Left cardiac atrium (tissue), 4 donors: ENCODE data around the gene ABCA1. TPM values are rescaled to one million over a fixed set of nuclear protein-coding genes. Genes with fewer than 3 reads are reported as not detected.
"Not testable (repeated sequence)": the region's sequence is repeated elsewhere in the genome, so short reads cannot be mapped to it uniquely, and the experiment has no call there.

ENCODE experiments used
- ATAC-seq, 2 donors: fragments of 200-7000 bp; cut with Tn5 transposase; one replicate each; pipeline ENCODE4 v1.9.1; 2020; ENCODE audit warnings: mild to moderate bottlenecking in 2 of 2, moderate library complexity in 2 of 2
- DNase-seq: peaks from one replicate; pipeline ENCODE4 v3.0.0-alpha.2; 2020
- intact Hi-C, 2 donors: fragments of 100-400 bp; cut with DNase I; formaldehyde crosslinking; loops; one replicate each; pipeline versions ENCODE4 v1.14.1 to v1.15.1; 2022 to 2023
- total RNA-seq, 2 donors: library from RNA; stranded (reverse); fragmentation: NEBNext Ultra II Directional; extraction: Animal tissue kit (Norgen Biotek cat#: 25700); gene quantifications; one replicate each; pipeline ENCODE4 v1.2.1, GENCODE V29; 2021
- donor health status: DM: no; HTN: yes; CAD: no.
- donor health status: DM: no; HTN: yes; CAD: no; lungs with severe emphysema.
- donor health status: DM: yes; HTN: yes; CAD: no.
- donor health status: Dilated cardiomyopathy.

Gene ABCA1
- total RNA-seq, 2 donors from 2014 or later: 8.3 to 19.8 TPM

DNA sequence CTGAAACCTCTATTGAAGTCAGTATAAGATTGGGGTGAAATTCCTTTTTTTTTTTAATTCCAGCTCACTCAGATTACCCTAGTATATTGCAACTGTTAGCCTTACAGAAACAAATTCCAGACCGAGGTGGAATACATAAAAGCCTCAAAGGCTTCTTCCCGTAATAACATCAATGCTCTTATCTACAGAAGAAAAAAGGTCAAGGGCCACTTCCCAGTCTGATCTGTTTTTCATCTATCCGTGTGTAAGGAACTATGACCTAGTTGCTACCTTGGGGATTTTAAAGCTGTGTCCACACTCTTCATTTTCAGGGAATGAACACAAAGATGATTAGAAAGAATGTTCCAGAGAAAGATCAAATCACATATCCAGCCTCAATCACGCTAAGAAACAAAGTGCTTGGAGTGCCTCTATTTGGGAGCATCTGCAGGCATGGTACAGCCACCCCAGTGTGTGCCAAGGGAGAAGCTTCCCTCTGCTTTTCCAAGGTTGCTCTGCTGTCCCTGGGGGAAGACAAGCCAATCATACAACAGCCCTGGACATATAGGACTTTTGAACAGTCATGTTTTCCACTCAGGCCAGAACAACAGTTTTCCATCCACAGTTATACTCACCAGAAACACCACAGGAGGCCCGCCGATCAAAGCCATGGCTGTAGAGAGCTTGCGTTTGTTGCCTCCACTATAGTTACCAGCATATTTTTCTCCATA, 140.5 kb downstream of the ABCA1 start:
- no peak for DNase-seq
- no peak for ATAC-seq
- intact Hi-C loops: loop anchor here in 1 of 2 donors (10.0 kb wide), 1 partner anchor 627 kb away; no protein-coding TSS in a partner anchor

DNA sequence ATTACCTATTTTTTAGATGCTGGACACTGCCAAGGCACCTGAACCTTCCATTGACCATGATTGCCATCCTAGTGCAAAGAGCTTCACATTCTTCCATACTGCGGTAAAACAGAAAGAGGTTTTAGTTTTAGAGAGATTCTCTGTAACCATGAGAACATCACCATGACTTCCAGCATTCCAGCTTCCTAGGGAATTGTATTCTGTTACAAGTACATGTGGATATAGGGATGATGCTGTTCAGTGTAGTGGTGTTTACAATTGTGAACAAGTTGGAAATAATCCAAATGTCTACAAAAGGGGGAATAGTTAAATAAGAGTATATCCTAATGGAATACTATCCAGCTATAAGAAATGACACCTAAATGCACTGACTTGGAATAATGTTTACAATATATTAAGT, 141.7 kb downstream of the ABCA1 start:
- DNase-seq (no peak), ATAC-seq (no peak)
- intact Hi-C loops: loop anchor here in 1 of 2 donors (10.0 kb wide), 1 partner anchor 629 kb away; no protein-coding TSS in a partner anchor

DNA sequence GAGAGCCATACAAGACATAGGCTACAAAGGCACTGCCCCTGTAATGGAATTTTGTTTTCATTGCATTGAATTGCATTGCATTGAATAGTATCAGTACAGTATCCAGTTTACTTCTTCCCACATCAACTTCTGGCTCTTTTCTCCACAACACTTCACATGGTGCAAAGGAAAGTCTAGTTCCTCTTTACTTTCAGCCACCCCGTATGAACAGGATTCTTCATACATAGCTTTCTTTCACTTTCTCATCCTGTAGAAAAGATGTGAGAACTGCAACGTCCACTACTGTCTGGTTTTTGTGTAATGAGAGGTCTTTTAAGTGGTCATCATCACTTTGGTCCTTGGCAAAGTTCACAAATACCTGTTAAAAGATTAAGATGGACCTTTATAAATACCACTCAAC, 143.9 kb downstream of the ABCA1 start:
- no peak for DNase-seq
- intact Hi-C loops: loop anchor here in 1 of 2 donors (10.0 kb wide), 1 partner anchor 631 kb away; no protein-coding TSS in a partner anchor
- no peak for ATAC-seq

DNA sequence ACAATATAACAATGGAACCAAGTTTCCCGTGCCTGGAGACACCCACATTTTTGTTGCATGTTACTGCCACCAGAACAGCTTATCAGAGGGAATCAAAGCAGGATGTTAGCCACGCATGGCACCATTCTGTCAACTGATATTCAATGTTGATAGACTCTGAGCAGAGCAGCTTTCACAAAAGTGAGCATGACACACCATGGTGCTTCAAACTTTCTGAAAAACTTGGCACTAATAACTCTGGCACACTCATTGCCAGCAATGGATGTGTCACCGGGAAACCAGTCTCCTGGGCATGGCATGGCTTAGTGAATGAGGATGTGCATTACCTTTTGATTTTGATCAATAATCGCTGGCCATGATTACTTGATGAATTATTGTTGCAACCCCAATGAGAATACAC, 144.4 kb downstream of the ABCA1 start:
- ATAC-seq: no peak
- intact Hi-C loops: loop anchor here in 1 of 2 donors (10.0 kb wide), 1 partner anchor 631 kb away; no protein-coding TSS in a partner anchor
- no peak for DNase-seq

DNA sequence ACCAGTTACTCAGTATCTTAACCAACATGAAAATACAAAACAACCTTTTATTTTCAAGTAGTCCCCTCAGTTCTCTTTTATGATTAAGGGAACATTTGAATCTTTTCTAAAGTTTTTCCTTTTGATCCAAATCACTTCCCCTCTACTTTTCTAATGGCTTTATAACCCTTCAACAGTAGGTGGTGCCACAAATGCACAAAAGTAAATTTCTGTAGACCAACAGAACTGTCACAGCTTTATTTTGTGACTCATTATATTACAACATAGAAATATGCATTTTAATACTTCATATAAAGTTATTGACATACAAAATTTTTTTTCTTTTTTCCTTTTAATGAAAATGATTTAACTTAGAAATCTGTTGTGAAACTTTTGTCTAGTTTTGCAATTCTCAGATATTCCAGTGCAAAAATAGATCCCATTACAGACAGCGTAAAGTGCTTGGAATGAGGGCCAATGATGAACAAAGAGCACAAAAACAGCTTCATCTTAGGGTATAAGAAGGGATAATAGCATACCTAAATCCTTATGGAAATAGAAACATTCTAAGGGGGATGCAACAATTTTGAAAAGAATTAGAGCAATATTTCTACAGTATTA, 147.1 kb downstream of the ABCA1 start:
- intact Hi-C loops: loop anchor here in 1 of 2 donors (10.0 kb wide), 1 partner anchor 634 kb away; no protein-coding TSS in a partner anchor
- ATAC-seq: peak in 1 of 2 donors; percentile 32
- no peak for DNase-seq

DNA sequence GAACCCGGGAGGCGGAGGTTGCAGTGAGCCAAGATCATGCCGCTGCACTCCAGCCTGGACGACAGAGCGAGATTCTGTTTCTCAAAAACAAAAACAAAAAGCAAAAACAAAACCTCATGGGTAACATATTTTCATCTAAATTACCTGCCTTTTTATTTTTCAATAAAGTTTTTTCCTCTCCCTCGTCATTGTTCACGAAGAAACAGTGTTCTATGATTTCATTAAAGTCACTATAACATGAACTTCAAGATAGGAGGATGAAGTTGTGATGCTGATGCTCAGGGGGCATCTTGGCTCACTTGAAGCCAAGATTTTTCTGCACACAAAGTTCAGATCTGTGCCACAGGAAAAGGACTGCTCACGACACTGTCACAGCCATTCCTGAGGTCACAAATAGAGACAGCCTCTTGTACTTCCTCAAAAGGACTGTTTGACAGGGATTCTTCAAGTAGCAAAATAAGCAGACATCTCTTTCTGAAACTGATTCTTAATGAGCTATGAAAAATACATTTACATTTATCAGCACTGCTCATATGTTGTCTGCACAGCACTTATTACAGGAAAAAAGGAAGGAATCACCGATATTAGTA, 147.9 kb downstream of the ABCA1 start:
- intact Hi-C loops: loop anchor here in 1 of 2 donors (10.0 kb wide), 1 partner anchor 635 kb away; no protein-coding TSS in a partner anchor
- no peak for DNase-seq
- no peak for ATAC-seq

DNA sequence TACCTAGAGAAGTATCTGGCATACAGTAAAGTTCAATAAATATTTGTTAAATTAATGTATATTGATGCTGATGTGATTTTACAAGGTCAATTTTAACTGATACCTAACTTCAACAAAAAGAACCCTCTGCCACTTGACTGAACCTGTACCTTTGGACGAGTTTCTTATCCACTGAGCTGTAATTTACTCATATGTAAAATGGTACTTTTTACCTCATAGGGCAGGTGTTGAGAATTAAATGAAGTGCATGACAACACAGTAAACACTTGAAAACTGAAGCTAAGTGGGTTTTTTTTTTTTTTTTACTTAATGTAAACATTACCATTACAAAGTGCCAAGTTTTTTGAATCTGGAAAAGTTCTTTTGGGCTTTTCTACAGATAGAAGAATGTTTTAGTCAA, 148.6 kb downstream of the ABCA1 start:
- DNase-seq (no peak), ATAC-seq (no peak)
- intact Hi-C loops: no loop called here

DNA sequence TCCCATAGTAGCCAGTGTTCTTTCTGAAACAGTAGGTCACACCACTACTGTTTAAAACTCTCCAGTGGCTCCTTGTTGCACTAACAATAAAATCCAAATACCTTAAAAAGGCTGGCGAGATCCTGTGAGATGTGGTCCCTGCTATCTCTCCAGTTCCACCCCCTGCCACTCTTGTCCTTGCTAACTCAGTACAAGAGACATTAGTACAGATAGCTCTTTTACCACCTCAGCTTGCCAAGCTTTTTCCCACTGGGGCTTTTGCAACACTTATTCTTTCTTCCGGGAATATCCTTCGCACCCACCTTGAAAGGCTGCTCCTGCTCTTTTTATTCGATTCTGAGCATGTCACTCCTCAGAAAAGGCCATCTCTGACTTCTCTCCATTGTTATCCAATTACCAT, 149.2 kb downstream of the ABCA1 start:
- no peak for DNase-seq
- intact Hi-C loops: no loop called here
- no peak for ATAC-seq

DNA sequence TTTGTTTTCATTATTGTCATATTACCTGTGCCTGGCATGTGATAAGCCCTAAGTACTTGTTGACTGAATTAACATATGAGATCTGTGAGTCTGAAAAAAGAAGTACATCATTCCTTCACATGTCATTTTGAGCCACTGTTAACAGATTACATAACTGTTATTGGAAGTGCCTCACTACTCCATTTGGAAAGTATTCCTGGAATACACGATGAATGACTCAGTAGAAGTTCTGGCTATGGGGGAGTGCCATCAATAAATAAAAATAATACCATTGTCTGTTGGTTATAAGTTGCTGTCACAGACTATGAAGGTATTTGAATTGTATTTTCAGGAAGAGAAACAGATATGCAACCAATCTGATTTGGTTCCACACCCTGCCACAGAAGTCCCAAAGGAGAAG, 151.2 kb downstream of the ABCA1 start:
- ATAC-seq (peak in 1 of 2 donors; percentile 13), DNase-seq (no peak)
- intact Hi-C loops: no loop called here

DNA sequence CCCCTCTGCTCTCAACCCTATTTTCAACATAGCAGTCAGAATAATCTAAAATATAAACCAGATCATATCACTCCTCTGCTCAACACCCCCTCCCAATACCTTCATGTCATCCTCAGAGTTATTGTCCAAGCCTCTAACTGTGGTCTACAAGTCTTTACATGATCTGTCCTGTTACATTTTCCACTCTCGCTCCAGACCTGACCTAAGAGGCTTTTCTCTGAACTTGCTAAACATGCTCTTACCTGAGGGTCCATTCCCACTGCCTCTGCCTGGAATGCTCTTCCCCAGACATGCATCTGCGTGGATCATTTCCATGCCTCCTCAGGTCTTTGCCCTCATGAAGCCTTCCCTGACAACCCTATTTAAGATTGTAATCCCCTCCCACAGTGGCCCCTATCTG, 152.0 kb downstream of the ABCA1 start:
- ATAC-seq (no peak), DNase-seq (no peak)
- intact Hi-C loops: no loop called here

DNA sequence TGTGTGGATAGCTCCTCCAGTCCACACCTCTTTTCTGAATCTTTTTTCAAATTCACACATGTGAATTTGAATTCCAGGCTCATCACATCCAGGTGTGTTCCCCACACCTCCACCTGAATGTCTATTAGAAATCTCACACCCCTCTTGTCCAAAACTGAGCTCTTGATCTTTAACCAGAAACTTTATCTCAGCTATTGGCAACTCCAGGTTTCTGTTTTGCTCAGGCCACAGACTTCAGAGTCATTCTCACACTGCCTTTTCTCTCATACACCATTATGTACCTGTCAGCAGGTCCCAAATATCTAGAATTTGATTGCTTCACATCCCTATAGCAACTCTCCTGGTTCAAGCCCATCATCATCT, 152.4 kb downstream of the ABCA1 start:
- DNase-seq (no peak), ATAC-seq (peak in 1 of 2 donors; percentile 10)
- intact Hi-C loops: no loop called here

DNA sequence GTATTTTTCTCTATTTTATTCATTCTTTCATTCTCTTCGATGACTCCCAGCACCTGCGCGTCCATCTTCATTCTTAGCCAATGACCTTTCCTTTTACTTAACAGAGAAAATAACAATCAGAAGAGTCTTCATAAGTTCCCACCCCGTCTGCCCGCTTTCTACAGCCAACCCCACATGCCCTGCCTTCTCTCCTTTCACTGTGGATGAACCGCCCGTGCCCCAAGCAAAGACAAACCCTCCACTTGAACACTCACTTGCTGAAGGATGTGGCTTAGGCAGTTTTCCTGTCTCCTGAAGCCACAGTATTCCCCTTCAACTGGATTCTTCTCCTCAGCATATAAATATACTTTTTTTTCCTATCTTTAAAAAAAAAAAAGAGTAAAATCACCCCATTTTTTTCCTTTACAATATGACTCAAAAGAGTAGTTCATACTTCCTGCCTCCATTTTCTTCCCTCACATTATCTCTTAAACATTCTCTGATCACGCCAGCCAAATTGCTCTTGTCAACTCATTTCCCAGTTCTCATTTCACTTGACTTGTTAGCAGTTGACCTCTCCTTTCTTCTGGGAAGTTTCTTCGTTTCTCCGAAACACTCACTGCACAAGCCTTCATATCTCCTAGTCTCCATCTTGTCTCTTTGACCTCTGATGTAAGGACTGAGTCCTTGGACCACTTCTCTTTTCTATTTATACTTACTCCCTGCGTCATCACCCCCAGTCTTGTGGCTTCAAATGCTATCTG, 153.0 kb downstream of the ABCA1 start:
- peak; percentile 71 to 82 for ATAC-seq
- intact Hi-C loops: no loop called here

DNA sequence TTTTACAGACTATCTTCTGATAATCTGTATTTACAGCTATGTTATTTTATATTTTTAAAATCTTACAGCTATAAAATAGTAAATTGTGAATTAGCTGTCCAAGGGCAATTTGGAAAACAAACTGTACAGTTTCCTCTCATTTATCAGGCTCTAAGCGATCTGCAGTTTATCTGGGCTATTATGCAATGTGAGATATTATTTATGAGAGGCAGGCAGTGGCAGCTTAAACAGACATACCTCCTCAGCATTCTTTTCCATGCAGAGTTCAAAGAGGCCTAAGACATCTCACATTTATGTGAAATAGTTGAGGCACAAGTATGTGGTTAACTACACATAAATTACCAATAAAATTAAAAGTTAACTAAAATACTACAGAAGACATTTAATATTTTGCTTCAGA, 153.8 kb downstream of the ABCA1 start:
- no peak for DNase-seq
- intact Hi-C loops: no loop called here
- no peak for ATAC-seq

More for the DNA sequence above, 153.0 kb downstream of the ABCA1 start:
- DNase-seq: no peak

DNA sequence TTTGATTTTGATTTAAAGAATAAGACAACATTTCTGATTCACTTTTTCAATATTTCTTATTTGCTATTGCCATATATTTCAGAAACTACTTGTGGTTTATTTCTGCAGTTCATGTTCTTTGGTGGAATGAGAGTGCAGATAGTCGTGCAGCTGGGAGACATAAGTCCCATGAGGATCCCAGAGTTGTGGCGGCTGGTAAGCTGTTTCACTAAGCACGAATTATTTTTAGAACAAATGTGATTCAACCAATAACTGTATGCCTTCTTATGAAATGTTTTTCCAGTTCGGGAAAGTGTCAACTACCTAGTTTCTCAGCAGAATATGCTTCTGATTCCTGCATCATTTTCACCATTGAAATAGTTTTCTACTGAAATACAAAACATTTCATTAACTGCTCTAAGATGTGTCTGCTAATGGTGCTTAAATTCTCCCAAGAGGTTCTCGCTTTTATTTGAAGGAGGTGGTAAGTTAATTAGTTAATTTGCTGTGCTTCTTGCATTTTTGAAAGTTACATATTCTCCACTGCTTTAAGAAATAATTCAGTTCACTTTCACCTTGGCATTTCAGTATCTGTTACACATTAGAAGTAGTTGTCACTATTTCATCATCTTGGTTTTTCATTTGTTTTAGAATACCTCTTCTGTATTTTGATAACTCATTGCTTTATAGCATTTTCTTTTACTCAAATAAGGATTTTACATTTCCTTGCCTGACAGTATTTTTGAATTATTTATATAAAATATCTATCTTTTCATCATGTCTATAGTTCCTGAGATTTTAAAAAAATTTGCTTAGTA, 155.0 kb downstream of the ABCA1 start:
- intact Hi-C loops: no loop called here
- DNase-seq: no peak
- peak; percentile 48 to 72 for ATAC-seq

DNA sequence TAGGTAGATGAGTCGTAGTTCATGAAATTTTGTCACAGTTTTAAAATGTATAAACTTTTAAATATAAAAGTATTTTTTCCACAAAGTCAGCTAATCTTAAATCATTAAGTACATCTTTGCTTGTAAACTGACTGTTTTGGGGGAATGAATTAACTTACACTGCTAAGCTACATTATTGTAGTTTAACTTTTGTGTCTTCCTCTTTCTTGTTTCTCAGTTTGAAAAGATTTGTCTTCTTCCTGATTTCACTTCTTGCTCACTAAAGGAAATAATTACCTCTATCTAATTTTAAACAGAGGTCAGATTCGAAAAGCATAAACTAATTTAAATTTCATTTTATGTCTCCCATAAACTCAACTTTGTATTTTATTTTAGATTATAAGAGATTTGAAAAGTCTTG, 158.3 kb downstream of the ABCA1 start:
- DNase-seq (no peak), ATAC-seq (no peak)
- intact Hi-C loops: no loop called here

DNA sequence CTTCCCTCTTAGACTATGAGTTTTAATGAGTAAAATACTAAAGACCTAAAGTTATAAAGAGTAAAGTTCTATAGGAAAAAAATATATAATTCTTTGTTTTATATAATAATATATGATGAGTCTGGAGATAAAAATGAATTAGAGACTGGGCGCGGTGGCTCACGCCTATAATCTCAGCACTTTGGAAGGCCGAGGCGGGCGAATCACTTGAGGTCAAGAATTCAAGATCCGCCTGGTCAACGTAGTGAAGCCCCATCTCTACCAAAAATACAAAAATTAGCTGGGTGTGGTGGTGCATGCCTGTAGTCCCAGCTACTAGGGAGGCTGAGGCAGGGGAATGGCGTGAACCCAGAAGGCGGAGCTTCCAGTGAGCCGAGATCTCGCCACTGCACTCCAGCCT, 158.9 kb downstream of the ABCA1 start:
- intact Hi-C loops, DNase-seq, ATAC-seq: not testable (repeated sequence)

DNA sequence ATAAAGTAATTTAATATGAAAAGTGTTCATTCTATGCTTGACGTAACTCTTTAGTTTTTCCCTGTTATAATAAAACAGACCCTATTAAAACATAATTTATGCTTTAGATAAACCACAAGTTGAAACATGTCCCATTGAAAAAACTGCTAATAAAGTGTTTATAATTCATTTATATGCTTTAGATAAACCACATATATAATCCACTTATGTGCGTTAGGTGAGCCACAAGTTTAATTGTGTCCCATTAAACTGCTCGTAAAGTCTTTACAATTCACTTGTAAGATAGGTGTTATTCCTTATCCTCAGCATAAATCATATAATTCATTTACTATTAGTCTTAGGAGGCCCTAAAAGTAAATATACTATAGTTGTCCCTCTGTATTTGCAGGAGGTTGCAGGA, 160.4 kb downstream of the ABCA1 start:
- no peak for DNase-seq
- intact Hi-C loops: no loop called here
- ATAC-seq: no peak

DNA sequence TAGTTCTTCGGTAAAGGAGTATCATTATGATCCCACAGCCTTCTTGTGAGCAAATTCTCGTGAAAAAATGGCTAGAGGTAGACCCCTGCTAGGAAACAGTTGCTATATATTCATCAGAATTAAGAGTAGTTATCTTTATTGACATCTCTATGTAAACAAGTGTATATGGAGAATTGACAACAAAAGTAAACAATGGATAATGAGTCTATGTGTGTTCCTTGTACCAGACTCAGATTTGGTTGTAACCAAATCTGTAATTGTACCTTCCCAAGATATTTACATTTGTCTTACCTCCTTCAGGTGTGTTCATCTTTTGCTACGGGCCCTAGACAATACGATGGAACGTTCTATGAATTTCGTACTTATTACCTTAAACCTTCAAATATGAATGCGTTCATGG, 161.9 kb downstream of the ABCA1 start:
- intact Hi-C loops: no loop called here
- no peak for ATAC-seq
- DNase-seq: no peak

DNA sequence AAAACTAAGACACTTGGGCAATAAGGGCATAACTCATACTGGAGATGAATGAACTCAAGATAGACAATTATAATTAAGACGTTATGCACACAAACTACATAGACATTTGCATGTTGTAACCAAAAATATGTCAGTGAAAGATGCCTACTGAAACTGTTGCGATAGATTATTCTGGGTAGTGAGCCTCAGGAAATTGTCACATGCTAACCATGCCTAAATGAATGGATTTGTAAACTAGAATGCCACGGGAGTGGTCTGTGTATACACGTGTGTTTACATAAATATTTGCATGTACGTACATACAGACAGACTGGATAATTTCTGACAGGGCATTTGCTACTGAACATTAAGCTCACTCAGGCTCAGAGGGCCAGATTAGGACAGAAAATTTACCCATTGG, 162.8 kb downstream of the ABCA1 start:
- DNase-seq (no peak), ATAC-seq (no peak)
- intact Hi-C loops: no loop called here
